HUDEP-2 (cell line): ENCODE results near the gene DMRTB1.

Source experiments
- DNase-seq, 76 experiments: peaks; one replicate each; lab custom pipeline; 2025; ENCODE audit not compliant: unreplicated experiment in 76 of 76; lab: John Stamatoyannopoulos, UW

The DMRTB1 gene

DNA sequence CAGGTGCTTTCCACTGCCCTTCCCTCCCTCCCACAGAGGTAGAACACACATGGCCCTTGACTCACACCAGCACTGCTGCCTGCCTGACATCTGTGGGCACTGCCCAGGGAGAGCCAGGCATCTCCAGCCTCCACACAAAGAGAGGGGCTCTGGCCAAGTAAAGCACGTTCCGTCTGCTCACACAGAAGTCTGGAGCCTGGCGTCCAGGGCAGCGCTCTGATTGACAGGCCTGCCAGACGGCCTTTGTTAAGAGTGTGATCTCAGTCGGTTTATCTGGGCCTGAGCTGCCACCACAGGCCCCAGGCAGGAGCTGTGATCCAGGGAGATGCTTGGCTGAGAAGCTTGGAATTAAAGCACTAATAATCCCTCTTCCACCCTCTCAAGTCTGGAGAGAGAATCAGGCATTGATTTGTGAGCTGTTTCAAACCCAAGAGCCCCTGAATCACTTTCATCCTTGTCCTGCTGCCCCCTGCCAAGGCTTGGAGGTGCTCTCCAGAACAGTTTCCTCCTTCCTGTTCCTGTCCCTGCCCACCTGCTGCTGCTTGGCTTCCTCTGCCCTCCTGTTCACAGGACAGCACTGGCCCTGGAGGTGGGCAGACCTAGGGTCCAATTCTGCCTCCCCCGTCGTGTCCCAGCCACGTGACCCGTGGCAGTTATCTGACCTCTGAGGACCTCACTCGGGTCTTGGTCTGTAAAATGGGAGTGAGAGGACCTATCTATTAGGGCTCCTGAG, 3.7 kb downstream of the DMRTB1 start:
- DNase-seq, result no peak

DNA sequence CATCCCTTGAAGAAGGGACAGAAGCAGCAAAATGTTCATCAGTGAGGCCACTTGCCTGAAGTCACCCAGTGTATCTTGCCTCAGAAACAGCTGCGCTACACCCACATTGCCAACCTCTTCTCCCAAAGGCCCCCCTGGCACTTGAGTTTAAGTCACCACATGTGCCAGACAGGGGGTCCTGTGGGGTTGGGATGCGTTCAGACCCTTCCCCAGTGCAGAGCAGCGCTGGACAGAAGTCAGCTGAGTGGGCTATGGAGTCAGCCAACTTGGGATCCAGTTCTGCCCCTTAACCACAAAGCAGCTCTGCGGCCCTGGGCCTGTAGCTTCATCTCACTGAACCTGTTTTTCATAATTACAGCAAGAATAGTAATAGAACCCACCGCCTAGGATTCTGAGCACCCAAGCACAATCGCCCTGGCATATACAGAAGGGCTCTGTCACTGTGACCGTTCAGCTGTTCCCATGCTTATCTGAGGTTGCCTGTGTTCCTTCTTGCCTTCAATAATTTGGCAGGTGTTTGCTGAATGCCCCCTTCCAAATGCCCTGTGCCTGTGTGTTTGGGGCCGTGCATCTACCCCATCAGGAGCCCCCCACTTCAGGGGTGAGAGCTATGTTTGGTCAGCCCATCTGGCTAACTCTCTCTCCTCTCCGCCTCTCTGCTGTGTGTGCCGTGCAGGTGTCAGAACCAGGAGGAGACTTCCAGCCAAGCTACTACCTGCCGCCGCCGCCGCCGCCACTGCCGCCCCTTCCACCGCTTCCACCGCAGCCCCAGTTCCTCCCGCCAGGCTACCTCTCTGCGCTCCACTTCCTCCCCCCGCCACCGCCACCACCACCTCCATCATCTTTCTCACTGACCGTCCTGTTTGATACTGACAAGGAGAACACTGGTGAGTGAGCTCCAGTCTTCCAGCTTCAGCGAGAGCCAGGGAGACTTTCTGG, 5.0 kb downstream of the DMRTB1 start:
- no peak for DNase-seq

DNA sequence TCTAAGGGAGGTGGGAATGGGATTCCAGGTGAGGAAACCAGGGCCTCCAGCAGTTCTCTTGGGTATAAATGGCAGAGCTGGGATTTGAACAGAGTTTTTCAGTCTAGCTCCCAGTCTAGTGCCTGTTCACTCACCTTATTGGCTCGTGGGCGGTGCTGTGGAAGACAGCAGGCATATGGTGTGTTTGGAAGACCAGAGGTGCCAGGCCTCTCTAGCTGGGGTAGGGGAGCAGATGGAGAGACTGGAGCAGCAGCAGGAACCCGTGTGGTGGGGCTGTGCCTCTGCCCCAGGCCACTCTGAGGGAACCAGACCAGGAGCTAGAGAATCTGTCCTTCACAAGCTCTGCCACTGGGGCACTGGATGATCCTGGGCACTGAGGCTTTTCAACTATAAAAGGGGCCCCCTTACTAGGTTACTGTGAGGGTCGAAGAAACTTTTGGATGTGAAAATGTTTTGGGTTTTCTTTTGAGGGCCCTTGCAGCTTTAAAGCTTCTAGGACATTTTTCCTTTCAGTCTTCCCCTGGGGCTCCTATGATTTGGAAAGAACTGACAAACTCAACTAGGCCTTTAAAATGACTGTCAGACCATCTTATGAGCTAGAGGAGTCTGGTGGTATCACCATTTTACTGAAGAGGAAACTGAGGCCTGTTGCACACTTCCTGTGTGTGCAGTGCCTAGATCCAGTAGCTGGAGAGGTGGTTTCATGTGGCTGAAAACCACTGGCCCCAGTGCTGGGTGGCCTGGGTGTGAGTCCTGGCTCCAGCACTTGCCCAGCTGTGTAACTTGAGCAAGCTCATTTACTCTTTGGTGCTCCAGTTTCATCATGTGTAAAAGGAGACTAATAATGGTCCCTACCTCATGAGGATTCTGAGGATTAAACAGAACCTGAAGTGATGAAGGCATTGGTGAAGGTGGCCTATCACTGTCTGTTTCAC, 6.1 kb downstream of the DMRTB1 start:
- DNase-seq, result no peak

DNA sequence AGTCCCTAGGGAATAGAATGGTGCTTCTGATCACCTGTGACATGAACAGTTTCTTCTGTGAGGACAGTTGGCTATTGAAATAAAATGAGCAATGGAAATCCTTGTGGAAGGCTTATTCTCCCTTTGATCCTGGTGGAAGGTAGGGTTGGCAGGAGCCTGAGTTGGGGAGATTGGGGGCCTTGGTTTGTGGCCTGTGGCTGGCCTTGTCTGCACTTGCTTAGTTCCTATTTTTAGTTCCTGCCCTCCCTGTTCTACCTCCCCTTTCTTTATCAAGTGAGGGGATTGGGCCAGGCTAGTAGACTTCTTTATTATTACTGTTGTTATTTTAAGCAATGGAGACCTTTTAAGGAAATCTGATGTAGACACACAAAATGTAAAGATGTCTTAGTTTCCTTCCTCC, 8.2 kb downstream of the DMRTB1 start:
- no peak for DNase-seq

DNA sequence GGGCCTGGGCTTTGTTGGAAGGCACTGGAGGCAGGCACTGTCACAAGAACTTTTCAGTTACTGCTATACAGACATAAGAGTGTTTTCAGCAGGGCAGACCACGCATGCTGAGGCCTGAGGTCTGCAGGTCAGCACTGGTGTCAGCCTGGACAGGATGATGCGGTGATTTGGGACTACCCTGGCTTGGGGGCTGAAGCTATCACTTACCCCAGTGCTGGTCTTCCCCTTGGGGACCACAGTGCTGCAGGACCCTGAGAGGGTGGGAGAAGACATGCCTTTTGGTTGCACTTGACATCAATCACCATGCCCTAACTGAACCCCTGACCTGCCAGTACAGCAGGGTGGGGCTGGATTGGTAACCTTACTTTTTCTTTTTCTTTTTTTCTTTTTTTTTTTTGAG, 9.2 kb downstream of the DMRTB1 start:
- DNase-seq, result no peak

DNA sequence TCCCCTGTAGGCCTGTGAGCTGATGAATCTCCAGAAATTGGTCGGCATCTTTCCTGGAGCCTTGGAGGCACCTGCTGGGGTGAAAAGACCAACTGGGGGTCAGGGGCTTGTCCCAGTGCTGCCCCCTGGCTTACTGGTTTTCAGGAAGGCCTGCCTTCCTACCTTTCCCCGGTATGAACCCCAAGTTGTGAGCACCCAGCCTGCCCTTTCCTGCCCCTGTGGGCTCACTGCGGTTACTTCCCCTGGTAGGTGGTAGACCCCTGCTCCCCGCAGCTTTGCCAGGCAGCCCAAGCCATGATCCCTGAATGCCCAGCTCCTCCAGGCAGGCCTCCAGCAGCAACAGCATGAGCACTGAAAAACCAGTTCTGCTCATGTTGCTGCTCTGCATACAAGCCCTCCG, 10.2 kb downstream of the DMRTB1 start:
- no peak for DNase-seq

DNA sequence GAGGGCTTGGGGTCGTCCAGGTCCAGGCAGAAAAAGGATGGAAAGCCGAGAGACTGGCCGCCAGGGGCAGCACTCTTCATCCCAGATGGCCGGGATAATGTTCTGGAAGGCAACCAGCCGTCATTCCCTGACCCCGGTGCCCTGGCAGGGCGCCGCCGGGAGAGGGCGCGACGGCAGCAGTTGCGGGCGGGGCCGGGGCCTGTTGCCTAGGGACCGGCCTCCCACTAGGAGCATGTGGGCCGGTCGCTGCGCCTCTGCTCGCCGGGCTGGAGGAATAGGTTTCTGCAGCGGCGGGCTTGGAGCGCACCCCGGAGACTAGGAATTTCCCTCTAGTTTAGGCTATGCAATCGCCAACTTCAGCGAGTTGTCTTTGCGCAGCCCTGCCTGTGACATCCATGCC, 11.0 kb downstream of the DMRTB1 start:
- DNase-seq, result no peak

DNA sequence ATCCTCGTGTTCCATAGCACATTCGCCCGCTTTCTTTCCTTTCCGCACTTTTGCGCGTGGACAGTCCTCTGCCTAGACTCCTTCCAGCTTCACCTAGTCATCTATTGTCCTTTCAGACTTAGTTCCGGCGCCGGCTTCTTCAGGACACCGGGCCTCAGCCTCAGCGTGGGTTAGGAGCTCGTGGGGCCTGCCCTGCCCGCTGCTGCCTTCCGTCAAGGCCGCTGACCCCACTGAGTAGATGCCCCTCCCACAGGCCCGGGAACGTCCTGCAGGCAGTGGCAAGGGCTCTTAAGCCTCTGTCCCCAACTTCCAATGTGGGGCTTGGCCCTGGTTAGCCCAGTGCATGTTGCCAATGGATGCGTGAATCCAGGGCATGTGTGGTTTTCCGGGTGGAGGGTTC, 11.4 kb downstream of the DMRTB1 start:
- DNase-seq, result no peak

DNA sequence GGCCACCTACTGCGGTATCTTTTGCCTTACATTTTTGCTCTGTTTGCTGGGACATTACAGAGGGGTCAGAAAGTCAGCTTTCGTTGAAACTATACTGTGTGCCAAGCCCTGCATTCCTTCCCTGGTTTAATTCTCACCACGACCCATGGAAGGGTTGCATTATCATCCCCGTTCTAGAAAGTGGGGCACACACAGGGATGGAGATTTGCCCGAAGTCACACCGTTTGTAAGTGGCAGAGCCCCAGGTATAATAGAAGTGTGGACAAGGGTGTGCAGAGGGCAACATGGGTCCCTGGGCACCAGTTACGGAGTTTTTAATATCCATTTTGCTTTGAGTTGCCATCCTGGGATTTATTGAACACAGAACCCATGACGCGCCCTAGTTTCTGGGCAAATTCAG, 11.8 kb downstream of the DMRTB1 start:
- no peak for DNase-seq

DNA sequence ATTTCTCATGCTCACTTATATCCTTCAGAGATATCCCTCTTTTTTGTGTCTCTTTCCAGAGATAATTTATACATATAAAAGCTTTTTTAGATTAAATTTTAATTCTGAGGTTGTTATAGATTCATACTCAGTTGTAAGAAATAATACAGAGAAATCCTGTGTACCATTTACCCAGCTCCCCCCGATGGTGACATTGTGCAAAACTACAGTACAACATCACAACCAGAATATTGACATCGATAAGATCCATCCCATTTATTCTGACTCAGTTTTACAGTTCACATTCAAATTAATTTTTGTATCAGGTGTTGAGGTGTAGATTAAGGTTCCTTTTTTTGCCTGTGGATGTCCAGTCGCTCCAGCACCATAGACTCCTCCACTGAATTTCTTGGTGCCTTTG, 14.3 kb downstream of the DMRTB1 start:
- DNase-seq, result no peak

DNA sequence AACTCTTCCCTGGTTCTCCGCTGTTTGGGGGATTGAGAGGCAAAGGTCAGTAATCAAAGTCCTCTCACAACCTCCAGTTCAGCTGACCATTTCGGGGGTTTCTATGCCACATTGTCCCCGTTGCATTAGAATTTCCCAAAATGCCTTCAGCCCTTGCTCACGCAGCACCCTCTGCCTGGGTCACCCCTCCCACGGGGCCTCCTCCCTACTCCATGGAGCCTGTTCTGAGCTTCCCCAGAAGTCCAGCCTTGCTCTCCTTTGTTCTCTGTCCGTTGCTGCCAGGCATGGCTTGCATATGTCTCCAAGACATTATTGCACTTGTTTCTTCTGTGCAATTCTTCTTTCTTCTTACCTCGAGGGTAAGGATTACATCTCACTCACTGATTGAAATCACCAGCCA, 16.5 kb downstream of the DMRTB1 start:
- no peak for DNase-seq

DNA sequence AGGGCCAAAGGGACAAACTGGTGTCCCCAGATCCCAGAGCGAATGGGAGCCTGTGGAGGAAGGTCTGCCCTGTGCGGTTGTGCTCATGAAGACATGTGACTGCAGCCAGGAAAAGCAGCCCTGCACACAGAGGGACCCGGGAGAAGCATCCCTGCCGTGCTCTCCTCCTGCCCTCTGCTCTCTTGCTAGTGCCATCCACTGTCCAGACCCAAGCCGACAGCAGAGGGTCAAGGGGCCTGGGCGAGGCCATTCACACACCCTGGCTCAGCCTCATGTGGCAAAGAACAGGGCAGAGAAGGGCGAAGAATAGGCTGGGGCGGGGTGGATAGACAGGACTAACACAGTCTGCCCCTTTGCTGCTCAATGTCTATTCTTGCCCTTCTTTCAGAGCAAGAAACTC, 17.4 kb downstream of the DMRTB1 start:
- no peak for DNase-seq

DNA sequence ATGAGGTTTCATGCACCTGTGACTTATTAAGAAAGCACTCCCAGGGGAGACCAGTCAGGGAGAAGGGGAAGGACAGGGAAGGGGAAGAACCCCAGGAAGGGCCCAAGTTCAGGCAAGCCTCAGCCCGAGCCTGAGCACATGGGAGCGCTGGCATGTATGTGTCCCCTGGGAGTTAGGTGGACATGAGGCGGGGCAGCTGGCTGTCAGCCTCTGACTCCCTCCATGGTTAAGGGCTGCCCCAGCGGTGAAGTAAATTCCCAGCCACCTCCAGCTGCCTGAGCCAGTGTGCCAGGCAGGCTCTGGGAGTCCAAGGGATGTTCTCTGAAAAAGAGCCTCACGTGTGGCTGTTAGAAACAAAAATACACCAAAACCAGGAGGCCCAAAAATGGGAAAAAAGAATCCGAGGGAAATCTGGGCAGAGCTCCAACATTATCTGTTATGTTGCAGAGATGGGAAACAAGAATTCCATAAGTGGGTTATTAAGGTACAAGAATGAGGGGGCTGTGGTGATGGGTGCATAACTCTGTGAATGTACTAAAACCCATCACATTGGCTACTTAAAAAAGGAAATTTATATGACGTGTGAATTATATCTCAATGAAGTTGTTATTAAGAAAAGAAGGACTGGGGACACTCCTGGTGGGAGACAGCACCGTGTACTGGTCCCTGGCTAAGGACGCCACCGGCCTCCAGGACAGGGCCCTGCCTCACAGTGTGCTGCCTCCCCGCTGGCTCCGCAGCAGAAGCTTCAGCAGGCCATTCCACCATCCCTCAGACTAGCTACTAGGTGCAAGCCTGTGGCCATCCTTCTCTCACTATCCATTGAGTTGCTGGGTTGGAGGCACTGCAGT, 18.7 kb downstream of the DMRTB1 start:
- DNase-seq, result no peak

DNA sequence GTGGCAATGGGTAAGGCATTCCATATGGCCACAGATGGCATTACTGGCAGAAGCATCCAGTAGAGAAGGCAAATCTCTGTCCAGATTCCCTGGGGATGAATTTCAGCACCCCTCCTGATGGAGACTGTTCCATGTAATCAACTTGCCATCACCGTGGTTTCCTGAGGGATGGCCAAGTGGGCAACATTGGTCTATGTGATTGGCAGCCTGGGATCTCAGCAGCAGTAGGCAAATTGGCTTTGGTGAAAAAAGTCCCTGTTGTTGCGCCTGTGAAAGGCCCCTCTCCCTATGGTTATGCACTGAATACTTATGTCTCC, 19.3 kb downstream of the DMRTB1 start:
- no peak for DNase-seq

DNA sequence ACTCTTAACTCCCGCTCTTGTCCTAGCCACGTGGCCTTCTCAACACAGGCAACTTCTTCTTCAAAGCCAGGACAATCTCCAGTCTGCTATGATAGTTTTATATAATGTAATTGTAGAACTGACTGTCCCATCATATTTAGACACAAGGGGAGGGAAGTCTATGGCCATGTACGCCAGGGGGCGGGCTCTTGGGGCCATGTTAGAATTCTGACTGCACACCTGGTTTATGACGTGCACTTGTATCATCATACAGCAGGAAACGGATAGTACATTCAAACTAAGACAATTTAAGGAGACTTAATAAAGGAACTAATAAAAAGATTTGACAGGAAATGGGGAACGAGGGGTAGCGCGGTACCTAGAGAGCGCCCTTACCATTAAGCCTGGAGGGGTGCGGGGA, 21.5 kb downstream of the DMRTB1 start:
- DNase-seq, result no peak

DNA sequence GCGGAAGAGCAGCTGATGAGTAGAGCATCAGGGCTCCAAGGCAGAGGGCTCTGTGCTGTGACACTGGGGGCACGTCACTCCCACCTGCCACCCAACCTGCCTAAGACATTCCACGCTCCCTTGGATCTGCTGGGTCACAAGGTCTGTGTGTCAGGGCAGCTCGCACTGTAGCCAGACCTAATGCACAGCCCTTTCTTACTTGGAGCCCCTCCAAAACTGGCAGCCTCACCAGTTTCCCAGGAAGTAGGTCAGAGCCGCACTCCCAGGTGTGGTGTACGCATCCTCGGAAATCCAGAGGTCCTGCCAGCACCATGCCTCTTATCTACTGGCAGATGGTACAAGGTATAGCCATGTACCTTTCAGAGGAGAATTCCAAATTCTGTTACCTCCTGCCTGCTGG, 22.3 kb downstream of the DMRTB1 start:
- DNase-seq, result no peak

DNA sequence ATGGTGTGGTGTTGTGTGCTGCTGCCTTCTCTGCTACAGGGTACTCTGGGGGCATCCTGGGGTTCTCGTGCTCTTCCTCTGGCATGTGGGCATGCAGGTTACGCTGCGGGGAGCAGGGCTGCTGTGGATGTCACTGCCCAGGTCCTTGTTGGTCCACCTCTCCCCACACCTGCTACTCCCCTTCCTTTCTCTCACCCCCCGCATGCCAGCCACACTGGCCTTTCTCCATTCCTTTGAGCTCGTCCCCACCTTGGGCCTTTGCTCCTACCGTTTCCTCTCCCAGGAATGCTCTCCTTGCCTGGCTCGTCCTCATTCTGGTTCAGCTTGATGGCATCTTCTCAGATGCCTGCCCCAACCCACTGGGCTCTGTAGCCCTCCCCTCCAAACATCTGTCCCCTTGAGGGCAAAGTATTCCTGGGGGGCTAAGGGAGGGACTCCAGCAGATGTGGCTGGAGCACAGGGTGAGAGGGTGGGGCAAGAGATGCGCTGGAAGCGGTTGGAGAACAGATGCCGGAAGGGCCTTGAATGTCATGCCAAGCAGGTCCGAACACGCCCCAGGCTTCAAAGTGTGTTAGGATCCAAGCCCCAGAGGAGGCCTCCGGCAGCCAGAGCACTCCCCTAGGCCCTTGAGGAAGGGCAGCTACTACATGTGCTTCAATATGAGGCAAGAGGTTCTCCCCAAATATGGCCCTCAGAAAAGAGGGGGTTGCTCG, 23.4 kb downstream of the DMRTB1 start:
- no peak for DNase-seq

DNA sequence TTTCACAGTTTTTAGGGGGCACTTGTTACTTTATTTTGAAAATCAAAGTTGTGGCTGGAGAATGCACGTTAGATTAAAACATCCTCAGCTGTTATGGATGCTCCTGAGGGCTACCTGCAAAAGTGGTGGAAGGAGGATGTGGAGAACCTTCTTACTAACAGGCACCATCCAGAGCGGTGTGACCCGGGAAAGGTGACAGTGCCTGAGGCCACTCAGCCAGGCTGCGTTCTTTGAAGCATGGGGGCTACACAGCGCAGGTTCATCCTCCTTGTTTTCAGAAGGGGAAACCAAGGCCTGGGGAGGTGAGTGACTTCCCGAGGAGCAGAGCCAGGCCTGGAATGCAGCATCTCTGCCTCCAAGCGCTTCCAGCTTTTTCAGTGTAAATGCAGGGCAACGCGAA, 24.0 kb downstream of the DMRTB1 start:
- DNase-seq, result no peak

DNA sequence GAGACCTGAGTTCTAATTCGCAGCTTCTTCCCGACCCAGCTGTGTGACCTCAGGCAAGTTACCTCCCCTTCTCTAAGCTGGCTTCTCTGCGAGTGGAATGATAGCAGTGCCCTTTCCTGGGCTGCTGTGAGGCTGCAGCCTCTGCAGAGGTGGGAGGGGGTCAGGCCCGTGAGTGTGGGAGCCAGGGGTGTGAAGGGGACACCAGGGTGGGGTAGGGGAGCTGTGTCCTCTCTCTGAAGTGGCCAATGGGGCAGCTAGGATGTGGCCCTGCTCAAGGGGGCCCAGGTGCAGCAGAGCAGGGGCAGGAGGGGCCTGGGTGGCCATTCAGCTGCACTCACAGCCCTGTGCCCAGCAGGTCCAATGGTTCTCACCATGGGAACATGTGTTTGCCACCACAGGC, 24.5 kb downstream of the DMRTB1 start:
- DNase-seq, result no peak
